Medulla oblongata (tissue), 1 donor: ENCODE data around the gene LTB4R.
"Not testable (repeated sequence)": the region's sequence is repeated elsewhere in the genome, so short reads cannot be mapped to it uniquely, and the experiment has no call there.

Source experiments
- DNase-seq: peaks from one replicate; pipeline ENCODE4 v3.0.0-alpha.2; 2015; ENCODE audit errors: extremely low spot score

Gene LTB4R

GRCh38 chr14:24343795-24344660 is 32.7 kb downstream of the LTB4R start:
- DNase-seq, result no peak

DNA sequence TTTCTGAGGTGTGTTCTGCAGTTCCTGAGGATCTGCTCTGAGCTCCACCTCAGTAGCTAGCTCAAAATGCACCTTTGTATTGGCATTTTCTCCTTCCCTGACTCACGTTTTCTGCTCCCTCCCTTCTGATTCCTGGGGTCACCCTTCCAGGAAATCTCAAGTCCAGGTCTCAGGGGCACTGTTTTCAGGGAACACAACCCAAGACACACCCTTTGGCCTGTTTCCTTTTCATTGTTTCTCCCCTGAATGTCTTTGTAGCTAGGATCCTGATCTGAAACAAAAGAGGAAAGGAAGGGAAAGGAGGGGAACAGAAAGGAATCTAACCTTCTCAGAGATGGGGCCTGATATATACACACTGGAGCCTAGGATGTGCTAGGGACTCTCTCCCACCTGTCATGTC is 35.8 kb downstream of the LTB4R start:
- no peak for DNase-seq

DNA sequence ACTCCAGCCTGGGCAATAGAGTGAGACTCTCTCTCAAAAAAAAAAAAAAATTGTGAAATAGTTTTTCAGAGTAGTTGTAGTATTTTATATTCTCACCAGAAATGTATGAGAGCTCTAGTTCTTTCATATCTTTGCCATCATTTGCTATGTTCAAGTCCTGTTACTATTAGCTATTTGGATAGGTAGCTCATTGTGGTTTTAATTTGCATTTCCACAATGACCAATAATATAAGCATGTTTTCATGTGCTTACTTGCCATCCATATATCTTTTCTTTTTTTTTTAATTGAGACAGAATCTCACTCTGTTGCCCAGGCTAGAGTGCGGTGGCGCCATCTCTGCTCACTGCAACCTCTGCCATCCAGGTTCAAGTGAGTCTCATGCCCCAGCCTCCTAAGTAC is 36.9 kb downstream of the LTB4R start:
- no peak for DNase-seq

- no peak for DNase-seq
Measured at GRCh38 chr14:24349742-24350141, 38.4 kb downstream of the LTB4R start.

GRCh38 chr14:24351517-24351916 is 40.2 kb downstream of the LTB4R start:
- no peak for DNase-seq

- DNase-seq, result no peak
Measured at GRCh38 chr14:24353559-24354481, 42.5 kb downstream of the LTB4R start.

DNA sequence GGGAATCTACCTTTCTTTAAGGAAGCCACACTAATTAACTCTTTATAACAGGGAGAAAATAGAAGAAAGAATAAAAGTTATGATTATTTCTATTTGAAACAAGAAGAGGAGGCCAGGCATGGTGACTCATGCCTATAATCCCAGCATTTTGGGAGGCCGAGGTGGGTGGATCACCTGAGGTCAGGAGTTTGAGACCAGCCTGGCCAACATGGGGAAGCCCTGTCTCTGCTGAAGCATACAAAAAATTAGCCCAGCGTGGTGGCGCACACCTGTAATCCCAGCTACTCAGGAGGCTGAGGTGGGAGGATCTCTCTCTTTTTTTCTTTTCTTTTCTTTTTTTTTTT is 43.2 kb downstream of the LTB4R start:
- not testable (repeated sequence) for DNase-seq

DNA sequence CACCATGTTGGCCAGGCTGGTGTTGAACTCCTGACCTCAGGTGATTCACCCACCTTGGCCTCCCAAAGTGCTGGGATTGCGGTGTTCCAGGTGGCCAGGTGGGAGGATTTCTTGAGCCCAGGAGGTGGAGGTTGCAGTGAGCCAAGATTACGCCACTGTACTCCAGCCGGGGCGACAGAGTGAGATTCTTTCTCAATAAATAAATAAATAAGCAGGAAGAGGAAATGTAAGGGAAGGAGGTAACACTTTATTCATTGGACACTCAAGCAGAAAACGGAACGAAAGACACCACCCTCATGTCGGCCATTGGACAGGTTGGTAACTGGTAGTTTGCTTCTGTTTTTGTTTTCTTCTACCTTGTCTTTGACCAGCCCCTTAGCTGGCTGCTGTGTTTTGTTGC is 43.7 kb downstream of the LTB4R start:
- no peak for DNase-seq

DNA sequence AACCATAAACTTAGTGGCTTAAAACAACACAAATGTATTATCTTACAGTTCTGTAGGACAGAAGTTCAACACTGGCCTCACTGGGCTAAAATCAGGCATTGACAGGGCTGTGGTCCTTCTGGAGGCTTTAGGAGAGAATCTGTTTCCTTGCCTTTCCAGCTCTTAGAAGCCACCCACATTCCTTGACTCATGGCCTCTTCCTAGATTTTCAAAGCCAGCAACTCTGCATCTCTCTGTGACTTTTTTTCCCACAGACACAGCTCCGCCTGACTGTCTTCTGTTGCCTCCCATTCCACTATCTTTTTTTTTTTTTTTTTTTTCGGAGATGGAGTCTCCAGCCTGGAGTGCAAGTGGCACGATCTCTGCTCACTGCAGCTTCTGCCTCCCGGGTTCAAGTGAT is 44.9 kb downstream of the LTB4R start:
- DNase-seq, result no peak

GRCh38 chr14:24360281-24360680 is 49.0 kb downstream of the LTB4R start:
- DNase-seq, result no peak

DNA sequence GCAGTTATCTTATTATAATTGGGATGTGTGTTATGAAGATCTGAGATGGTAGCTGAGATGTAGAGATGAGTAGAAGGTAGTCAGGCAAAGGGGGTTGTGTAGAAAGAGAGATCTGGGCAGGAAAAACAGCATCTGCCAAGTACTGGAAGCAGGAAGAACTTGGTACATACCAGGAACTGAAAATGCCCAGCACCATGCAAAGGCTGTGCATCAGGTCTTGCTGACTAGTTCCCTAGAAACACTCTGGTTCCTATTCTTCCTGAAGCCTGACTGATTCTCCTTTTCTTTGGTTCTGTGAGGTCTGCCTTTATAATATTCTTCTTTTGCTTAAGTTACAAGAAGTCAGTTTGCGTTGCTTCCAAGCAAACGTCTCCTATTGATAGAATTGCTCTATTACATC is 50.0 kb downstream of the LTB4R start:
- DNase-seq, result peak; percentile 32

DNA sequence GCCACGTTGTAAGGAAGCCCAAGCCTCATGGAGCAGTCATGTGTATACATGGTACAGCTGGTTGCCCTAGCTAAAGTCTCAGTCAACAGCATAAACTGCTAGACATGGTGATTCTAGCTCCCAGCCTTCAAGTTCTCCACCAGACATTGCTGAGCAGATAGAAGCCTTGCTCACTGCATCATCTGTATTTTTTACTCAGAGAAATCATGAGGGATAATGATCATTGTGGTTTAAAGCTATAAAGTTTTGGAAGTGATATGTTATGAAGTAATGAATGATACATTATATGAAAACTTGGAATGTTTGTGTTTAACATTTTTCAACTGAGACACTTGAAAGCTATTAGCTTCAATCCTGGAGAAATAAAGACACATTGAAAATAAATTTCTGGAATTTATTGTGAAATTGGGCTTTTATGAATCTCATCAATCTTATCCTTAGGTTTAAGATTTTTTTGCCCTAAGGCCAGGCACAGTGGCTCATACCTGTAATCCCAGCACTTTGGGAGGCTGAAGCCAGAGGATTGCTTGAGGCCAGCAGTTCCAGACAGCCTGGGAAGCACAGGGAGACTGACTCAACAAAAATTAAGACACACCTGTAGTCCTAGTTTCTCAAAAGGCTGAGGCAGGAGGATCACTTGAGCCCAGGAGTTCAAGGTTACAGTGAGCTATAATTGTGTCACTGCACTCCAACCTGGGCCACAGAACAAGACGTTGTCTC is 51.1 kb downstream of the LTB4R start:
- DNase-seq, result no peak

DNA sequence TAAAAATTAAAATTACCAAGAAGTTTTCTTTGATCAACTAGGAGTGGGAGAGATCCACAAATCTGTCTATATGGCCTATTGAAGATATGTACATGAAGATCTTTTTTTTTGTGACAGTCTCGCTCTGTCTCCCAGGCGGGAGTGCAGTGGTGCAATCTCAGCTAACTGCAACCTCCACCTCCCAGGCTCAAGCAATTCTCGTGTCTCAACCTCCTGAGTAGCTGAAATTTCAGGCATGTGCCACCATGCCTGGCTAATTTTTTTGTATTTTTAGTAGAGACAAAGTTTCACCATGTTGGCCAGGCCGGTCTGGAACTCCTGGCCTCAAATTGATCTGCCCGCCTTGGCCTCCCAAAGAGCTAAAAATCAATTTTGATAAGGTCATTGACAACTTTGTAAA is 52.1 kb downstream of the LTB4R start:
- no peak for DNase-seq

DNA sequence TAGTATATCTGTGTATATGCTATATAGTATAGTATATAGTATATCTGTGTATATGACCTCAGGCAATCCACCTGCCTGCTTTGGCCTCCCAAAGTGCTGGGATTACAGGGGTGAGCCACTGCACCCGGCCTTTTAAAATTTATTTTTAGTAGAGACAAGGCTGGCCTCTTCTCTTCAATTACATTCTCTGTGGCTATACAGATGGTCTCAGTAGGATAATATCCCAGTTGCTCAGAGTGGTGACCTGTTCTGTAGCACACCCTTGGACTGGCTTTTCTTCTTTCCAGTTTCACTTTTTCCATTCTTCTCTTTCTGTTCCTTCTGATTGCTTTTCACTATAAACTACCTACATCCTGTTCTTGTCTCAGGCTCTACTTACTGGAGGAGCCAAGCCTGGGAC is 53.5 kb downstream of the LTB4R start:
- no peak for DNase-seq

GRCh38 chr14:24365600-24366412 is 54.5 kb downstream of the LTB4R start:
- peak; percentile 72 for DNase-seq

- no peak for DNase-seq
Measured at GRCh38 chr14:24366413-24366720, 55.1 kb downstream of the LTB4R start.

DNA sequence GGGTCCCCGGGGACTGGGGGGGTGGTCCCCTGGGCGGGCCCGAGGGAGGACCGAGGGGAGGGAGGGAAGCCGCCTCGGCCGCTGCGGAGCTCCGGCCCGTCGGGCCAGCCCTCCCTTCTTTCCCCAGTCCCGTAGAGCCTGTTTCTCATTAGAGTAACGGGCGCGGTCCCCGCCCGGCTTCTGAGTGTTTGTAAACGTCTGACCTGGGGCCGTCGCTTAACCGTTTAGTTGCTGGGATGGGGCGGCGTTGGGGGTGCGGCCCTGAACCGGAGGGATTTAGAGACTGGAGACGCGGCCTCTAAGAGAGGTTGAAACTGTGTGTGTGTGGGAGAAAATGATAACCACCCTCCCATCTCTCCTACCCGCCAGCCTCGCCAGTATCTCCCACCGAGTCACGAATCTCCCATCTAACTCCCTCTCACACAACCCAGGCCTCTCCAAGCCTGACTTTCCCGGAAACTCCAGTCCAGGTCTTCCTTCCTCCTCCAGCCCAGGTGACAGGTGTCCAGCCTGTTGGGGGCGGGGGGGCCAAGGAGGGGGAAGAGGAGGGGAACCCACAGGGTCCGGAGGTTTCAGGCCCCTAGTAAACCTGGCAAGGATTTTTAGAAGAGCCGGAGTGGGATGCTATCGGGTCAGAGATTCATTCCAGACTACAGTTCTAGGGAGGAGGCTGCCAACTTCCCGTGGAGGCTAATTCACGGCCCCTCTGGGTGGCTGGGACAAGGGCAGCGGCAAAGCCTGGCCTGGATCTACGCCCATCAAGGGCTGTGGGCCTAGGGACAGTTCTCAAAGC is 55.6 kb downstream of the LTB4R start:
- DNase-seq, result peak; percentile 63
